Suprapubic skin (tissue), 4 donors: Measurements from ENCODE around the gene FFAR4. TPM values are rescaled to one million over a fixed set of nuclear protein-coding genes. Genes with fewer than 3 reads are reported as not detected.
A peak's percentile ranks its signal among the peaks of the same experiment; 100 is the strongest.

Experiments
- DNase-seq, 2 donors: peaks; one replicate each; pipeline ENCODE4 v3.0.0-alpha.2; 2019; ENCODE audit warnings: low spot score in 2 of 2
- H3K27ac ChIP-seq: fragments of 200-600 bp; sonication (generic); one replicate; pipeline ENCODE4 v1.5.1; 2019
- H3K27me3 ChIP-seq: fragments of 200-600 bp; sonication (generic); one replicate; pipeline ENCODE4 v1.5.1; 2019
- H3K36me3 ChIP-seq: fragments of 200-600 bp; sonication (generic); one replicate; pipeline ENCODE4 v1.5.1; 2019
- H3K4me1 ChIP-seq: fragments of 200-600 bp; sonication (generic); one replicate; pipeline ENCODE4 v1.5.1; 2019
- H3K4me3 ChIP-seq: fragments of 200-600 bp; sonication (generic); one replicate; pipeline ENCODE4 v1.5.1; 2019; ENCODE audit warnings: mild to moderate bottlenecking
- H3K9me3 ChIP-seq: fragments of 200-600 bp; sonication (generic); one replicate; pipeline ENCODE4 v1.5.1; 2019
- EP300 ChIP-seq: sonication (generic); formaldehyde crosslinking; IDR thresholded peaks from one replicate; pipeline ENCODE4 v1.6.1; 2017; ENCODE audit warnings: antibody characterized with exemption
- POLR2A ChIP-seq, 2 donors: fragments of 450-650 bp; IDR thresholded peaks; one replicate each; pipeline ENCODE4 v1.6.1; 2017; ENCODE audit warnings: antibody characterized with exemption in 2 of 2, mild to moderate bottlenecking in 2 of 2, moderate library complexity in 2 of 2
- POLR2AphosphoS5 ChIP-seq, 3 donors: sonication (generic); formaldehyde crosslinking; IDR thresholded peaks; one replicate each; pipeline ENCODE4 v1.6.1; 2017; ENCODE audit warnings: antibody characterized with exemption in 3 of 3
- WGBS: methylation state at CpG from one replicate; pipeline ENCODE4 v1.1.5; 2018; 5-methylcytosine and 5-hydroxymethylcytosine counted together
- total RNA-seq, 4 donors: library from RNA; depleted of rRNA; stranded (reverse); fragments of >200 nt; gene quantifications; one replicate each; pipeline ENCODE4 v1.1.0, GENCODE V29; 2016
- TF ChIP-seq, protein P1 (sequence below), 2 donors: fragments of 200-600 bp in 1 of 2; fragments of 450-650 bp in 1 of 2; sonication (generic) in 1 of 2; IDR thresholded peaks; one replicate each; pipeline ENCODE4 v1.5.1; 2016 to 2019; ENCODE audit warnings: antibody characterized with exemption in 2 of 2, mild to moderate bottlenecking in 1 of 2, moderate library complexity in 1 of 2

Gene FFAR4
- total RNA-seq, 4 donors from 2014 or later = 0.36 to 1.3 (median 0.77) TPM

DNA sequence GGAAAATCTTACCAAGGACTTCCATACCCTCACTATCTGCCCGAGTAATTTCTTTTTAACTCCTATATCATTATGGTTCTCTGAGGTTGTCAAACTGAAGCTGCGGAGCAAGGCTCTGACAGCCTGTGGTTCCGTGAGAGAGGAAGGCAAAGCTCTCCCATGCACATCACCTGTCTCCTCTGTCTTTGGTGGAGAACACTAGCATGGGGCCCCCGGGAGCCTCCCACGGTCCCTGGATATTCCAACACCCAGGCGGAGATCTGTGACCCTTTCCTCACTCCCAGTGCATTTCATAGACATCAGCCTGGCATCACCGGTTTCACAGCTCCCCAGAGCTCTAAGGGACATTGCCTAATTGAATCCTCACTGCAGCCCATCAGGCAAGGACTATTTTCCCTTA is 24.2 kb downstream of the FFAR4 start:
- TF ChIP-seq EP300 = no peak
- TF ChIP-seq POLR2AphosphoS5 (IDR thresholded peaks at IDR 0.05) = no peak
- TF ChIP-seq POLR2A (IDR thresholded peaks at IDR 0.05) = no peak
- TF ChIP-seq, protein P1, sequence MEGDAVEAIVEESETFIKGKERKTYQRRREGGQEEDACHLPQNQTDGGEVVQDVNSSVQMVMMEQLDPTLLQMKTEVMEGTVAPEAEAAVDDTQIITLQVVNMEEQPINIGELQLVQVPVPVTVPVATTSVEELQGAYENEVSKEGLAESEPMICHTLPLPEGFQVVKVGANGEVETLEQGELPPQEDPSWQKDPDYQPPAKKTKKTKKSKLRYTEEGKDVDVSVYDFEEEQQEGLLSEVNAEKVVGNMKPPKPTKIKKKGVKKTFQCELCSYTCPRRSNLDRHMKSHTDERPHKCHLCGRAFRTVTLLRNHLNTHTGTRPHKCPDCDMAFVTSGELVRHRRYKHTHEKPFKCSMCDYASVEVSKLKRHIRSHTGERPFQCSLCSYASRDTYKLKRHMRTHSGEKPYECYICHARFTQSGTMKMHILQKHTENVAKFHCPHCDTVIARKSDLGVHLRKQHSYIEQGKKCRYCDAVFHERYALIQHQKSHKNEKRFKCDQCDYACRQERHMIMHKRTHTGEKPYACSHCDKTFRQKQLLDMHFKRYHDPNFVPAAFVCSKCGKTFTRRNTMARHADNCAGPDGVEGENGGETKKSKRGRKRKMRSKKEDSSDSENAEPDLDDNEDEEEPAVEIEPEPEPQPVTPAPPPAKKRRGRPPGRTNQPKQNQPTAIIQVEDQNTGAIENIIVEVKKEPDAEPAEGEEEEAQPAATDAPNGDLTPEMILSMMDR (IDR thresholded peaks at IDR 0.05) = no peak
- H3K27me3 ChIP-seq = no peaks in the 10 kb centered on the region
- no peak overlapping the region for H3K4me3 ChIP-seq
- H3K27ac ChIP-seq = no peak overlapping the region
- H3K9me3 ChIP-seq = no peaks in the 10 kb centered on the region
- WGBS = 66% methylated on average over 7 of the region's 7 CpGs
- peak in 1 of 2 donors; percentile 16 for DNase-seq
- H3K4me1 ChIP-seq = no peaks in the 10 kb centered on the region
- no peaks in the 10 kb centered on the region for H3K36me3 ChIP-seq

DNA sequence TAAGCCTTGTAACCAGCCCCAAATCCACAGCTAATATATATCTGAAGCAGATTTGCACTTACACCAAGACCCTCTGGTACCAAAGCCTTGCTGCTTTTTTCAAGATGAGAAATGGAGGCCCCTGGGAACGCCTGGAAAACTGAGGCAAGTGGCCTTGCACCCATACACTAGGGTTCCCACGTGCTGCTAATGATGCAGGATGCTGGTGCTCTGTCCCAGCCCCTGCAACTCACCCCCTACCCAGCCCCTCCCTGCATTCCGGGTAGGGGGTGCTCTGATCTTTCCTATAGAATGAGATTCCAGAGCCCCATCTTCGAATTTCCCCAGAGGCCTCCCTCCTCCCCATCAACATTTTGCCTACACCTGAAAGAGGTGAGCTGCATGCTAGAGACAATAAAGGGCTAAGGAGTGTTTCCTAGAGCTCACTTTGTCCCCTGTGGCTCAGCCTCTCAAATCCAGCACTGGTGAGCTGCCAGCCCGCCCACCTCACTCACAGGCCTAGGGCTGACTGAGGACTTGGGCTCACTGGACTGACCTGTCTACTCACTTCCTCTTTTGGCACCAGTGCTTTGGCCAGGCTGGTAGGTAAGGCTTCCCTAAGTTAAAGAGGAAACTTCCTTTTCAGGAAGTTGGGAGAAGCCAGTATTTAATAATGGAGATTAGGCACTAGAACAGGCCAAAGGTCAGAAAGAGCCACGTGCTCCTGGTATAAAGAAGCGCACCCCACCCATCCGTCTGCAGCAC is 24.8 kb downstream of the FFAR4 start:
- DNase-seq = peak in 1 of 2 donors; percentile 53
- no peak overlapping the region for H3K4me3 ChIP-seq
- WGBS = 72% methylated on average over 8 of the region's 8 CpGs
- no peaks in the 10 kb centered on the region for H3K36me3 ChIP-seq
- no peaks in the 10 kb centered on the region for H3K4me1 ChIP-seq
- H3K27ac ChIP-seq = no peak overlapping the region
- no peak for TF ChIP-seq POLR2AphosphoS5 (IDR thresholded peaks at IDR 0.05)
- TF ChIP-seq, protein P1 (IDR thresholded peaks at IDR 0.05) = no peak
- no peak for TF ChIP-seq EP300
- TF ChIP-seq POLR2A (IDR thresholded peaks at IDR 0.05) = no peak
- H3K9me3 ChIP-seq = no peaks in the 10 kb centered on the region
- H3K27me3 ChIP-seq = no peaks in the 10 kb centered on the region

DNA sequence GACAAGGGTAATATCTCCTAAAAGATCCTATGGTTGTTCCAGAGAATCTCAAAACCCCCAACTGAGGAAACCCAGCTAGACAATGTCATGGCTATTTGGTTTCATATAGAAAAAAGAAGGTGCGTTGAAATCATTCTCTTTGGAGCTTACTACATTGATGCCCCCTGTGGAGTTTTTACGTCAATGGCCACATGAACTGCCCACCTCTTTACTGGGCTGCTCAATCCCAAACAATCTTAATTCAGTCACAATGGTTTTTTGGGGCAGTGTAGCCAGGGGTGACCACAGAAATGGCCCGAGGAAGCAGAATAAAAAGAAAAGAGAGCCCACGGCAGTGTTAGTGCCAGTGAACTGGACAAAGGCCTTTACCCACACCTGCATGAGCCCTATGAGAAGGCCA is 26.8 kb downstream of the FFAR4 start:
- no peaks in the 10 kb centered on the region for H3K27me3 ChIP-seq
- H3K4me1 ChIP-seq = no peaks in the 10 kb centered on the region
- H3K36me3 ChIP-seq = no peaks in the 10 kb centered on the region
- H3K4me3 ChIP-seq = no peak overlapping the region
- 96% methylated on average over 4 of the region's 4 CpGs for WGBS
- H3K9me3 ChIP-seq = no peaks in the 10 kb centered on the region
- no peak for DNase-seq
- TF ChIP-seq EP300 (no peak), POLR2AphosphoS5 (IDR thresholded peaks at IDR 0.05) (no peak), POLR2A (IDR thresholded peaks at IDR 0.05) (no peak)
- TF ChIP-seq, protein P1 (IDR thresholded peaks at IDR 0.05) = no peak
- no peak overlapping the region for H3K27ac ChIP-seq

DNA sequence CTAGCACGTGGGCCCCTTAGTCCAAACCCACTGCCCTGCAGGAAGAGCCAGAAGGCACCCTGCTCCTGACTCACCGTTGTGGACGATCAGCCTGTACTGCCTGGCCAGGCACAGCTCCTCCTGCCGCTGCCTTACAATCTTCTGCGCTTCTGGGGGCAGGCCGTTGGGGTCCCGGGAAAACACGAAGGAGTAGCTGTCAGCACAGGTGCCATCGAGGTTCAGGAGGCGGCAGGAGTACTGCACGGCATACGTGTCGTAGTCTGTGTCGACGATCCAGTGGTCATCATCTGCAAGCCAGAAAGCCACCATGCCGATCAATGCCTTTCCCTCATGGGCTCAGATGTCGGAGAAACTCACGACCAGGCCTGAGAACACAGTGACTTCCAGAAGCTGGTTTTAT is 27.3 kb downstream of the FFAR4 start:
- Histone ChIP-seq H3K27me3 (no peaks in the 10 kb centered on the region), H3K4me3 (no peak overlapping the region), H3K27ac (no peak overlapping the region), H3K36me3 (no peaks in the 10 kb centered on the region), H3K9me3 (no peaks in the 10 kb centered on the region), H3K4me1 (no peaks in the 10 kb centered on the region)
- TF ChIP-seq POLR2AphosphoS5 (IDR thresholded peaks at IDR 0.05) (no peak), POLR2A (IDR thresholded peaks at IDR 0.05) (no peak), EP300 (no peak)
- TF ChIP-seq, protein P1 (IDR thresholded peaks at IDR 0.05) = no peak
- DNase-seq = no peak
- WGBS = 91% methylated on average over 18 of the region's 18 CpGs

DNA sequence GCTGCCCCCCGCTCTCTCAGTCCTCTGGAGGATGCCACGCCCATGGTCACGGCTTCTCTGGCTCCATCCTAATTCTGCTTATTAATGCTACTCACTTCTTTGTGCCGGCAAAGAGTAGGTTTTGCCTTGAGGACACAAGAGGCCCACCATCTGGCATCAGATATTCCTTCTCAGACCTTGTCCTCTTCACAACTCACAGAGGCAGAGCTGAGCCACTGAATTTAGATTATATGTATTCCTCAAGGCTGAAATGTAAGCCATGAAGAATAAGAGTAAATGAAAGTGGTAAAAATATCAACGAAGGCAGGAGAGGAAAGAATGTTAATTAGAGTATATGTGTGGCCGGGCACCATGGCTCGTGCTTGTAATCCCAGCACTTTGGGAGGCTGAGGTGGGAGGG is 28.1 kb downstream of the FFAR4 start:
- Histone ChIP-seq H3K36me3 (no peaks in the 10 kb centered on the region), H3K9me3 (no peaks in the 10 kb centered on the region), H3K27ac (no peak overlapping the region), H3K4me3 (no peak overlapping the region), H3K27me3 (no peaks in the 10 kb centered on the region), H3K4me1 (no peaks in the 10 kb centered on the region)
- 87% methylated on average over 7 of the region's 7 CpGs for WGBS
- no peak for TF ChIP-seq POLR2AphosphoS5 (IDR thresholded peaks at IDR 0.05)
- no peak for TF ChIP-seq EP300
- no peak for TF ChIP-seq POLR2A (IDR thresholded peaks at IDR 0.05)
- TF ChIP-seq, protein P1 (IDR thresholded peaks at IDR 0.05) = no peak
- no peak for DNase-seq
